Osteocyte (in vitro differentiated cells): ENCODE results near the gene MRPS7. TPM values are rescaled to one million over a fixed set of nuclear protein-coding genes. Genes with fewer than 3 reads are reported as not detected.
"Not testable (repeated sequence)": the region's sequence is repeated elsewhere in the genome, so short reads cannot be mapped to it uniquely, and the experiment has no call there.

Source experiments
- DNase-seq: peaks from one replicate; pipeline ENCODE4 v3.0.0; 2021; ENCODE audit warnings: mixed read lengths; ENCODE audit not compliant: unreplicated experiment; ENCODE audit errors: extremely low spot score
- H3K27ac Mint-ChIP-seq: one replicate; pipeline ENCODE4 v1.8.0; 2021; ENCODE audit warnings: mild to moderate bottlenecking, mixed read lengths; ENCODE audit not compliant: unreplicated experiment
- H3K27me3 Mint-ChIP-seq: one replicate; pipeline ENCODE4 v1.8.0; 2021; ENCODE audit warnings: mixed read lengths; ENCODE audit not compliant: unreplicated experiment
- H3K36me3 Mint-ChIP-seq: one replicate; pipeline ENCODE4 v1.8.0; 2021; ENCODE audit warnings: mixed read lengths; ENCODE audit not compliant: unreplicated experiment
- H3K4me1 Mint-ChIP-seq: one replicate; pipeline ENCODE4 v1.8.0; 2021; ENCODE audit warnings: mixed read lengths; ENCODE audit not compliant: unreplicated experiment
- H3K4me3 Mint-ChIP-seq: one replicate; pipeline ENCODE4 v1.8.0; 2021; ENCODE audit warnings: mild to moderate bottlenecking, moderate library complexity, mixed read lengths; ENCODE audit not compliant: unreplicated experiment
- H3K9me3 Mint-ChIP-seq: one replicate; pipeline ENCODE4 v1.8.0; 2021; ENCODE audit warnings: mixed read lengths; ENCODE audit not compliant: unreplicated experiment
- total RNA-seq: library from RNA; stranded (reverse); gene quantifications from 2 replicates; pipeline ENCODE4 v1.2.1, GENCODE V29; 2021
- TF ChIP-seq, protein P1 (sequence below): fragments of 200-600 bp; sonication (generic); IDR thresholded peaks from 2 replicates; pipeline ENCODE4 v1.5.0; 2021; ENCODE audit warnings: antibody characterized with exemption, mild to moderate bottlenecking, moderate library complexity

Gene MRPS7
- total RNA-seq, 1 donor from 2014 or later, result 49.6 TPM

- Mint-ChIP-seq H3K36me3 (peaks cover 5% of the 10 kb centered on the region), H3K9me3 (no peaks in the 10 kb centered on the region), H3K4me1 (peaks cover 13% of the 10 kb centered on the region), H3K27me3 (no peaks in the 10 kb centered on the region), H3K4me3 (no peak overlapping the region), H3K27ac (peak overlapping the region; percentile 52)
- no peak for DNase-seq
- TF ChIP-seq, protein P1, sequence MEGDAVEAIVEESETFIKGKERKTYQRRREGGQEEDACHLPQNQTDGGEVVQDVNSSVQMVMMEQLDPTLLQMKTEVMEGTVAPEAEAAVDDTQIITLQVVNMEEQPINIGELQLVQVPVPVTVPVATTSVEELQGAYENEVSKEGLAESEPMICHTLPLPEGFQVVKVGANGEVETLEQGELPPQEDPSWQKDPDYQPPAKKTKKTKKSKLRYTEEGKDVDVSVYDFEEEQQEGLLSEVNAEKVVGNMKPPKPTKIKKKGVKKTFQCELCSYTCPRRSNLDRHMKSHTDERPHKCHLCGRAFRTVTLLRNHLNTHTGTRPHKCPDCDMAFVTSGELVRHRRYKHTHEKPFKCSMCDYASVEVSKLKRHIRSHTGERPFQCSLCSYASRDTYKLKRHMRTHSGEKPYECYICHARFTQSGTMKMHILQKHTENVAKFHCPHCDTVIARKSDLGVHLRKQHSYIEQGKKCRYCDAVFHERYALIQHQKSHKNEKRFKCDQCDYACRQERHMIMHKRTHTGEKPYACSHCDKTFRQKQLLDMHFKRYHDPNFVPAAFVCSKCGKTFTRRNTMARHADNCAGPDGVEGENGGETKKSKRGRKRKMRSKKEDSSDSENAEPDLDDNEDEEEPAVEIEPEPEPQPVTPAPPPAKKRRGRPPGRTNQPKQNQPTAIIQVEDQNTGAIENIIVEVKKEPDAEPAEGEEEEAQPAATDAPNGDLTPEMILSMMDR, result no peak
Measured at GRCh38 chr17:75277664-75278071, 16.0 kb downstream of the MRPS7 start.

- DNase-seq, H3K27ac Mint-ChIP-seq, H3K9me3 Mint-ChIP-seq, H3K27me3 Mint-ChIP-seq, H3K36me3 Mint-ChIP-seq, H3K4me3 Mint-ChIP-seq: not testable (repeated sequence)
- peaks cover 13% of the 10 kb centered on the region for H3K4me1 Mint-ChIP-seq
Measured at GRCh38 chr17:75280189-75280588, 18.5 kb downstream of the MRPS7 start.

GRCh38 chr17:75285123-75285522 is 23.4 kb downstream of the MRPS7 start:
- no peak for DNase-seq

DNA sequence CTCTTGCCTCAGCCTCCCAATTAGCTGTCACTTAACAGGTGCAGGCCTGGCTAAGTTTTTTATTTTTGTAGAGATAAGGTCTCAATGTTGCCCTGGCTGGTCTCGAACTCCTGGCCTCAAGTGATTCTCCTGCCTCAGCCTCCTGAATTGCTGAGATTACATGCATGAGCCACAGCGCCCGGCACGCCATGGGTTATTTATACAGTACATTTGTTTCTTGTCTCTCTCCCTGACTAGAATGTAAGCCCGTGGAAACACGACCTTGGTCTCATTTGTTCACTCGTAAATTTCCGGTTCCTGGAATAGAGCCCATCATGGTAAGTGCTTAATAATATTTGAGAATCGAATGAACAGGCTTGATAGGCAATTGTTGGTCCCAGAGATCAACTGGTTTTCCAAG is 25.5 kb downstream of the MRPS7 start:
- Mint-ChIP-seq H3K4me3 (no peak overlapping the region), H3K4me1 (peaks cover 7% of the 10 kb centered on the region)

More at GRCh38 chr17:75285123-75285522, 23.4 kb downstream of the MRPS7 start:
- Mint-ChIP-seq H3K9me3 (no peaks in the 10 kb centered on the region), H3K36me3 (peaks cover 10% of the 10 kb centered on the region), H3K4me3 (no peak overlapping the region), H3K27ac (no peak overlapping the region), H3K4me1 (peaks cover 7% of the 10 kb centered on the region), H3K27me3 (no peaks in the 10 kb centered on the region)
- TF ChIP-seq, protein P1, result no peak

DNA sequence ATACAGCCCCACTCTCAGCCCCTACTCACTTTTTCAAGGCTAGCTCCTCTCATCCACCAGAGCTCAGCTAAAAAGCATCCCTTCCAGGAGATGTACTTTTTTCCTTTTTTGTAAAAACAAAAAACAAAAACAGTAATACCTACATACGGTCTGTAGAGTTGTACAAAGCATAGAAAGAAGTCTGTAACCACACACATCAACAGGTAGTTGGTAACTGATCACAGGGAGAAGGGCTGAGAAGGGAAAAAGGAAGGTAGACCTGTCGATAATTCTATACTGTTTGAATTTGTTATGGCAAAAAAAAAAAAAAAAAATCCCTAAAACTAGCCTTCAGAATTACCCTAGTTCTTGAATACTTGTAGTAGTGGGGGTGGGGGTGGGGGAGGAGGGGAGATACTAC is 26.7 kb downstream of the MRPS7 start:
- Mint-ChIP-seq H3K4me1 (peaks cover 7% of the 10 kb centered on the region), H3K9me3 (no peaks in the 10 kb centered on the region), H3K27me3 (no peaks in the 10 kb centered on the region), H3K36me3 (peaks cover 3% of the 10 kb centered on the region), H3K27ac (no peak overlapping the region), H3K4me3 (peak overlapping the region; percentile 96)
- no peak for DNase-seq
- TF ChIP-seq, protein P1, result no peak

More for the DNA sequence above, 25.5 kb downstream of the MRPS7 start:
- TF ChIP-seq, protein P1, result no peak
- H3K27ac Mint-ChIP-seq, result no peak overlapping the region
- no peaks in the 10 kb centered on the region for H3K27me3 Mint-ChIP-seq
- H3K36me3 Mint-ChIP-seq, result peaks cover 5% of the 10 kb centered on the region
- no peak for DNase-seq
- no peaks in the 10 kb centered on the region for H3K9me3 Mint-ChIP-seq

GRCh38 chr17:75288770-75289114 is 27.1 kb downstream of the MRPS7 start:
- Mint-ChIP-seq H3K36me3 (peaks cover 3% of the 10 kb centered on the region), H3K27me3 (no peaks in the 10 kb centered on the region), H3K27ac (peak overlapping the region; percentile 99), H3K4me3 (peak overlapping the region; percentile 96), H3K9me3 (no peaks in the 10 kb centered on the region), H3K4me1 (peaks cover 7% of the 10 kb centered on the region)
- no peak for DNase-seq
- TF ChIP-seq, protein P1, result no peak
